GM18520 (cell line): Measurements from ENCODE around the gene CTRL.
"Not testable (repeated sequence)": the region's sequence is repeated elsewhere in the genome, so short reads cannot be mapped to it uniquely, and the experiment has no call there.

Experiments used
- ATAC-seq: cut with Tn5 transposase; IDR thresholded peaks from one replicate; pipeline ENCODE4 v1.9.1; 2021; ENCODE audit not compliant: unreplicated experiment

CTRL gene

DNA sequence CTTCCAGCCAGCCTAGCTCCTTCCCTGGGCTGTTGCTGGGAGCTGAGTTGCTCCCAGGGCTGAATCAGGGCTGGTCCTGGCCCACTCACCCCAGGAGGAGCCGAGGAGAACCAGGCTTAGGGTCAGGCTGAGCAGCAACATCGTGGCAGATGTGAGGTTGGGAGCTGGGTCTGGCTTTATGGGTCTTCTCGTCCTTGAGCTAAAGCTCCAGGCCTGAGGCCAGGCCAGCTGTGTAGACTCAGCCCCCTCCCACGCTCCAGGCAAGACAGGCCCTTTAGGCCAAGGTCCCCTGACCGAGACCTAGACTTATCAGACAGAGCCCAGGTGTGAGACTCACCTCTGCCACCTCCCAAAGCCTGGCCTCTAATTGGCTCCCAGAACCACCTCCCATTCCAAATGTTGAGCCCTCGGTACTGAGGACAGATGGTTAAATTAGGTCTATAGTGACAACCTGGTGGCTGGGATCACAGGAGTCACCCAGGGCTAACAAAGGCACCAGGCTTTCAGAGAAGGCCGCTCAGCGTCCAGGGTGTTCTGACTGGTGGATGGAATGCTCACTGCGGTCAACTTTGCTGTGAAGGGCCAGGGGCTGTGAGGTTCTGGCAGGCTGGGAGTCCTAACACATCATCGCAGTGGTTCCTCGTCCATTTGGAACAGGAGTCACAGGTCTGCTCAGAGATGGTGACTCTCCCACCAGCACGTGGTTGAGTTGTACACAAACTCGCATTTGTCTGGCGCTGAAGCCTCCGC is at the start of gene CTRL:
CTRL (minus strand) TSS at position 151 of the 750 bp plus-strand sequence; CDS start at position 141, 10 bp downstream.
- no peak for ATAC-seq

DNA sequence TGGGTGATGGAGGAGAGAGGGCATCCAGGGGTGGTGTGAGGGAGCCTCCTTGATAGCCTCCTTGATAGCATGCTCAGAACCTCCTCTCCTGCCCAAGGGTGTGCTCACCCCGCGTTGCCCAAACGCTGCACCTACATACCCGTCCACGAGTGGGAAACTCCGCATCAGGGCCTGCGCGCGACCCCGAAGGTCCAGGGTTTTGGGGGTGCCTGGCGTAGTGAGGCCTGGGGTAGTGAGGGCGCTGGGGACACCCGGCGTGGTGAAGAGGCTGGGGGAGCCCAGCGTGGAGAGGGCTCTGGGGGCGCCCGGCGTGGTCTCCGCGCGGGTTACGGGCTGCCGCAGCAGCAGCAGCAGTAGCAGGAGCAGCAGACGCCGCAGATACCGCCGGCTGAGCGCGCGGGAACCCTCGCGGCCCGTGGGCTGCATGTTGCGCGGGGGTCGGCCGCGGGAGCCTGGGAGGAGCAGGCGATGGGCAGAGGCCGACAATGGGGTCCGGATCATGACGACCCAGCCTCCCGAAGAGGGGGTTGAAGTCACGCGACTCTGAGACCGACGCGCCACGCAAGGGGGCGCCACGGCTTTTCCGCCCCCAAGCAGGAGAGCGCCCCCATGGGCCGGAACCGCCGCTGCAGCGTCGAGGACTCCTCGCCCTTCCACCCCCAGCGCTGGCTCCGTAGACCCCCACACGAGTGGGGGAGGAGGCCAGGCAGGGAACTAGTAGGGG is 48.5 kb upstream of the CTRL start, which contains the start of gene DPEP3:
DPEP3 (minus strand) TSS at position 545 of the 724 bp plus-strand sequence; CDS start at position 426, 119 bp downstream.
- no peak for ATAC-seq

DNA sequence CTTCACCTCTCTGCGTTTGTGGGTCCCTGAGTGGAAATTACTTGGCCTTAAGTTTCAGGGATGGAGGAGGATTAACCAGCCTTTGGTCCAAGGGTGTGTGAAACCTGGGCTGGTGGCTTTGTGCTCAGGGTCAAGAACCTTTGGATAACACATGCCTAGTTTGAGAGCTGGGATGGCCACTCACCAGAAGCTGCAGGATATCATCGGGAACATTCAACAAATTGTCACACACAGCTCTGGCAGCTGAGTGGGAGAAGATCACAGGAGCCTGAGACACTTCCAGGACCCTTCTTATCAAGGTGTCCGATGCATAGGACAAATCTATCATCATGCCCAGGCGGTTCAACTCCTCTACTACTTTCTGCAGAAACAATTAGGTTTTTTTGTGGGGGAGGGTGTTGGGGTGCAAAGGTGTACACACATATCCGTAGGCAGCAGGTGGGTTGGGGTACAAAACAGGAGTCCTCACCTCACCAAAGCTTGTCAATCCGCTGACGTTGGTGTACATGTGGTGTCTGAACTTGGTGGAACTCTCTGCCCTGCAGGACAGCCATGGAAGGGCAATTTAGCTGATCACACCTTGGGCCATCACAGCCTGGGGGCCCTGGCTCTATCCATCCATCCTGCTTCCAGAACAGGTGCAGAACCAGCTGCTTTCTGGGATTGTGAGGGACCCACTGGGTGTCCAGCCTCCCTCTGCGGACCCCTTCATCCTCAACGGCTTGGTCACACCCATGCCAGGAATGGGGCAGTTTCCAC is 46.0 kb upstream of the CTRL start:
- ATAC-seq: no peak

DNA sequence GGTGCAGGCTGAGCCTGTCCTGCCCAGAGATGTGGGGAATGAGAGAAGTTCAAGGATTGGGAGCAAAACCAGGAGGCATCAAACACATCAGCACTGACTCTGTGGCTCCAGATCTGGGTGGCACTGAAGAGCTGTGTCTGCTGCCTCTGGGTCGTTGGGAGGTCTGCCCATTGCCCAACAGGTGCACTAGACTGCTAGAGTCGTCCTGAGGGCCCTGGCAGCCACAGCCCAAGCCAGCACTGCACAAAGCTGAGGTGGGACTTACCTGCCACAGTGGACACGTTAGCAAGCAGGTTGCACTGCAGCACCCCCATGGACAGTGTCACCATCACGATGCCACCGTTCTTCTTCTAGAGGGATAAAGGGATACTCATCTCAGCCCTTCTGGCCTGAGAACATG is 45.3 kb upstream of the CTRL start:
- no peak for ATAC-seq

DNA sequence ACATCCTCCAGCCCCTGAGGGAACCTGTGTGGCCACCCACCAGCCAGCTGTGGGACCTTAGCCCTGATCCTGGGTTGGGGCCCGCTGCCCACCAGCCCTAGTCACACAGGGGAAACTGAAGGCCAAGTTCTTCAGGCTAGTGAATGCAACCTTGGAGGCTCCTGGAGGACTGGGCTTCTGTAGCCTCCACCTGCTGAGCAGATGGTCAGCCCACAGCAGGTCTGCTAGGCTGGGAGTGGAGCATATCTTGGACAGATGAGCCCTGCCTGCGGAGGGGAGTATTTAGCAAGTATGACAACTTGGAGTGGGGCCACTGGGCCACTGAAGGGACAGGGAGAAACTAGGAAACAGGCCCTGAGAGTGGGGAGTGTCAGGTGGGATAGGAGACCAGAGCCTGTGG is 44.5 kb upstream of the CTRL start:
- no peak for ATAC-seq

DNA sequence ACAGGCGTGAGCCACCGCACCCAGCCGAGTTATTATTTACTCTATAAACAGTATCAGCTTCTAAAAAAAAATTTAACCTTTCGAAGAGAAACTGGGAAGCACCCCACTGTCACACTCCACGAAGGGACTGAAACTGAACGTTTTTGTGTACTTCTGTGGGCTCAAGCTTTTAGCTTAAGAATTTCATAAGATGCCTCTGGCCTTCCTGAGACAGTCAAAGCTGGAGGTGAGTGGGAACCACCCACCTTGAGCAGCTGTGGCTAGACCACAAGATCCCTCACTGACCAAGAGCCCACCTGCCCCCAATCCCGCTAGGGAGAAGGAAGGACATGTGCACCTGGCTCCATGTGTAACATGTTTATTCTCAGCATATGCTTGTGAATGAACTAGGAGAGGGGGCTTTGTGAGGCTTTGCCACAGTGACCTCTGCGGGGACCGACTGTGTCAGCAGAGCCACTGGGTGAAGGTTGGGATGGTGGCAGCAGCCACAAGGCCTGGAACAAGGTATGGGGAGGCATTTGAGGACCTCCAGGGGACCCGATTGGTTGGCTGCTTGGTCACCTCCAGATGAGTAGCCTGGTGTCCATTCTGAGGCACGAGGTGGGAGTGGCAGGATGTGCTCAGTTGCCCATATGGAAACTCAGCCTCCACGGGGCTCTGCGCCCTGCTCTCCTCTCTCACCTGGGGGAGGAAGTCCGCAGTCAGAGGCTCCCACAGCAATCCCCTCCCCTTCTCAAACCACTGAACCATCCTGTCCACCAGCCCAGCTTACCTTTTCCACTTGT is 43.9 kb upstream of the CTRL start:
- no peak for ATAC-seq

DNA sequence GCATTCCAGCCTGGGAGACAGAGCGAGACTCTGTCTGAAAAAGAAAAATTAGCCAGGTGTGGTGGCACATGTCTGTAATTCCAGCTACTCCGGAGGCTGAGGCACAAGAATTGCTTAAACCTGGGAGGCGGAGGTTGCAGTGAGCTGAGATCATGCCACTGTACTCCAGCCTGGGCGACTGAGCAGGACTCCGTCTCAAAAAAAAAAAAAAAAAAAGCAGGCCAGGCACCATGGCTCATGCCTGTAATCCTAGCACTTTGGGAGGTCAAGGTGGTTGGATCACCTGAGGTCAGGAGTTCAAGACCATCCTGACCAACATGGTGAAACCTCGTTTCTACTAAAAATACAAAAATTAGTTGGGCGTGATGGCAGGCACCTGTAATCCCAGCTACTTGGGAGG is 40.6 kb upstream of the CTRL start:
- not testable (repeated sequence) for ATAC-seq

DNA sequence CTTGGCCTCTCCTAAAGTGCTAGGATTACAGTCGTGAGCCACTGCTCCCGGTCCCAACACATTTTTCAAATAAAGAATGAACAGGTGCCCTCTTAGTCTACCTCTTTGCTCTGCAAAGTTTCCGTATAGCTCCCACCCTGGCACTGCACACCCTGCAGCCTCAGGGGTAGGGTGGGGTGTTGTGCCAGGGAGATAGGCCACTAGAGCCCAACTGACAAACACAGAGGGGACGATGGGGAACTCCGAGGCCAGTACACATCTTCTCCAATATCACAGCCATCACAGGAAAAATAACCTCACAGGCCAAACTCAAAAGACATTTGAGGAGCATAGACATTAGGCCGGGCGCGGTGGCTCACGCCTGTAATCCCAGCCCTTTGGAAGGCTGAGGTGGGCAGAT is 39.4 kb upstream of the CTRL start:
- no peak for ATAC-seq

DNA sequence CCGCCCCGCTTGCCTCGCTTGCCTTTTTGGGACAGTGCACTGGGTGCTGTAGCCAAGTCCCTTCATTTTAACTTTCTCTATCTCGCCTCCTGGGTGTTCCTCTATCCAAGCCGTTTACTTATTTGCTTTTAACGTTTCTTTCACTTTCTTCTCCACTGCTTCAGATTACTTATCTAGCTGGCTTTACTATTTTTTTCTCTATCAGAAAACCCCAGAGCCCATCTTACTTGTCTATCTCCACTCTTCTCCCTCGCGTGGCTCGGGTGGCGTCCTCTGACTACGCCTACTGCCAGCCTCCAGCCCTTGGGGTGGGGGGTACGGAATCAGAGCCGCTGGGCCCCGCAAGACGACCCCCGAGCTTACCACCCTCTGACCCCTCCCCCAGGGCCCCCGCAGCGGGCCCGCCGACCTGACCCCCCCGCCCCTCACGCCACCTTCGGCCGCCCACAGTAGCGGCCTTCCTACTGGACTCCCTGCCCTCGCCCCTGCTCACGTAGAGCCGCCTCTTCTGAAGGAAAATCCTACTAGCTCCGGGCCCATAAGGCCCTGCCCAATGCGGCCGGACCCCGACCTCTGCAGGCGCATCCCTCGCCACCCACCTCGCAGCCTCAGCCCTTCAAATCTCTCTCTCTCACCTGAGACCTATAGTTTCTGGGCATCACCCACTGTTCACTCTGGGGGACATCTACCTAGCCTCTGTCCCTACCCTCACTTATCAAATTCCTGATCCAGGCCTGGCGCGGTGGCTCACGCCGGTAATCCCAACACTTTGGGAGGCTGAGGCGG is 37.8 kb upstream of the CTRL start:
- ATAC-seq: no peak

DNA sequence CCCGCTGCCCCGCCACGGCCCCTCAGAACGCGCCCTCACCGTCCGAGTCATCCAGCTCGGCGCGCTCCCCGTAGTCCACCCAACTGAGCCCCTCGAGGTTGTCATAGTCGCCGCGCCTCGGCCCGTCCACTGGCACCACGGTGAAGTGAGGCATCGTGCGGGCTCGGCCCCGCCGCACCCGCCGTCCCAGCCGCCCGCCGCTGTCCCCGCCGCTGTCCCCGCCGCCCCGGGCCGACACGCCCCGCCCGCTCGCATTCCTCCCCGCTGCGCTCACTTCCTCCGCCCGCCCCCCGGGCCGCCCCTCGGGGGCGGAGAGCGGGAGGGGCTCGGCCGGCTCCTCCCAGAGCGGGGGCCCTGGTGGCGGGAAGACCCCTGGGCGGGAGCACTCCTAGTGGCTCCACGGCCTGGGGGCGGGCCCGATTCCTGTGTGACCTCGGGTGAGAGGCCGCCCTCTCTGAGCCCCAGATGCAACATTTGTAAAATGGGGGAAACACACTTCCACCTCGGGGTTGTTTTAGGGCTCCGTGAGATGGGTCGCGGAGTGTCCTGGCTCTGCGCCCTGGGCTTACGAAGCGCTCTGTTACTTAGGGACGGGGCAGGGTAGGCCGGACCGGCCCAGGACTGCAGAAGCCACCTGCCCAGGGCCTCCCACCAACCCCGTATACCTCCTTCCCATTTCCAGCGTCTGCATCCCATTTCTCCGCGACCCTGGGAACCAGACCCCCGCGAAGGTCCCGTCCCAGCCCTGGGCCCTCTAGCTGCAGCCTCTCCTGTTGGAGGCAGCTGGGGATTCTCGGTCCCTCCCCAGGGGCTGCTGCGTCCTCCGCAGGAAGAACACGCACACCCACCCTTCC is 37.0 kb upstream of the CTRL start, which contains the start of gene SLC12A4:
SLC12A4 (minus strand) TSS at position 238 of the 854 bp plus-strand sequence; CDS start at position 154, 84 bp downstream.
- ATAC-seq: peak; percentile 66

DNA sequence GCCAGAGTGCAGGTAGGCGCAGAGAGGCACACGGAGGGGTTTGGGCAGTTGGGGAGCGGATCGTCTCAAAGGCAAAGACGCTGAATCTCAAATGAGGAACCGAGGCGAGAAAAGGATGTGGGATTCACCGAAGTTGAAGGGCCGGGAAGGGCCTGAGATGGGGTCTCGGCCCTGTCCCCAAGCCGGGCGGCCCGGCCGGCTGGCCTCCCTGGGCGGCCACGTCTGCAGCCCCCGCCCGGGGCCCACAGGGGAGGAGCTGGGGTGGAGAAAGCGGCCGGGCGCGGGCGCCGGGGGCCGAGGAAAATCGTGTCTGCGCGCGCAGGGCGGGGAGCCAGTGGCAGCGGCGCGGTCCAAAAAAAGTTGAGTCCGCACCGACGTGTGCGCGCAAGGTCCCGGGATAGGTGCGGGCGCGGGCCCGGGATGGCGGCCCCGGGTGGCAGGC is 36.3 kb upstream of the CTRL start:
- ATAC-seq: peak; percentile 7

DNA sequence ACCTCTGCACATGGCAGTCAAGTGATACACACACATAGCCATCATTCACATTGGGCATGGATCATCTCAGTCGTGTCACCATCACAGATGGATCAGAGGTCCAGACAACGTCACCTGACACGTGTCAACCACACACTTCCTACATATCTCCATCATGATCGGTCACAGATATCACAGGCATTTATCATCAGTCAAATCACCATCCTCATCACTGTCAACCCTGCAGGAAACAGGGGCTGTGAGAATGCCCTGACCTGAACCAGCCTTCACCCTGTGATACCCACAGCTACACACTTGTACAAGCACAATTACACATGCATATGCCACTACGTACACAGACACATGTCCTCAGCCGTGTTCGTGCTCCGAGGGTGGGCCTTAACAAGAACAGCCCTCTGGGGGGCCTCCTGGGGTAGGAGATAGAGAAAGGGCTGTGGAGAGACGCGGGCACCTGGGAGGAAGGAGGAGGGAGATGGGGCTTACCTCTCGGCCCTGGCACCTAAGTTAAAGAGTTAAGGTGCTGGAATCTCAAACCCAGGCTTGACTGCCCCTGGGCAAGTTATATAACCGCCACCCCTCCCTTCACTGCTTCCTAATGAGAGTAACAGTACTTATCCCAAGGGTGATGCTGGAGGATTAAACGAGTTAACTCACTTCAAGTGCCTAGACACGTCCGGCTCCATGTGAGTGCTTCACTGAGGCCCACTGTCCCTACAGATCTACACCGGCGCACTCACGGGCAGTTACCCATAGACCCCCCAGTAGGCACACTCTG is 35.7 kb upstream of the CTRL start:
- no peak for ATAC-seq

DNA sequence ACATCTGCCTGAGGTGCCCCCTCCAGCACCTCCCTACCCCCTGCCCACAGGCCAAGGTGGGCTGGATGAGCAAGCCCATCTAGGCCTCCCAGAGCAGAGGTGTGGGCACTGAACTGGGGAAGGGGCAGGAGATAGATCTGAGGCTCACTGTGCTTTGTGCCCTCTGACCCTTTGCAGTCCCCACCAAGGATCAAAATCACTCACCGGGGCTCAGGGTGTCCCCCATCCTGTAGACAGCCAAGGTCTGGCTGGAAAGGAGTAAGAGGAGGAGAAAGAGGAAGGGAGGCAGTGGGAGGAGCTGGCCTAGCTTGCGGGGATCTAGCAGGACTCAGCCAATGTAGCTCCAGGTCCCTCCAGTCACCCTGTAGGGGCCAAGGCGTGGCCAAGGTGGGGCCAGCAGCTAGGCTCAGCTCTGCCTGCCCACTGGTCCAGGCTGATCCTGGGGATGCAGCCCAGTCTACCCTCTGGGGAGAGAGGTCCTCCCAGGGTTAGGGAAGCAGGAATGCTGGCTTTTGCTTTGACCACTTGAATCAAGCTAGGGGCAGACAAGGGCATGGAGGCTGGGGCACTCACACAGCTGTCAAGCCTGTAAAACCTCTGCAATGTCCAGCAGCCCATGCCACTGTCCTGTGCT is 35.0 kb upstream of the CTRL start:
- ATAC-seq: no peak

DNA sequence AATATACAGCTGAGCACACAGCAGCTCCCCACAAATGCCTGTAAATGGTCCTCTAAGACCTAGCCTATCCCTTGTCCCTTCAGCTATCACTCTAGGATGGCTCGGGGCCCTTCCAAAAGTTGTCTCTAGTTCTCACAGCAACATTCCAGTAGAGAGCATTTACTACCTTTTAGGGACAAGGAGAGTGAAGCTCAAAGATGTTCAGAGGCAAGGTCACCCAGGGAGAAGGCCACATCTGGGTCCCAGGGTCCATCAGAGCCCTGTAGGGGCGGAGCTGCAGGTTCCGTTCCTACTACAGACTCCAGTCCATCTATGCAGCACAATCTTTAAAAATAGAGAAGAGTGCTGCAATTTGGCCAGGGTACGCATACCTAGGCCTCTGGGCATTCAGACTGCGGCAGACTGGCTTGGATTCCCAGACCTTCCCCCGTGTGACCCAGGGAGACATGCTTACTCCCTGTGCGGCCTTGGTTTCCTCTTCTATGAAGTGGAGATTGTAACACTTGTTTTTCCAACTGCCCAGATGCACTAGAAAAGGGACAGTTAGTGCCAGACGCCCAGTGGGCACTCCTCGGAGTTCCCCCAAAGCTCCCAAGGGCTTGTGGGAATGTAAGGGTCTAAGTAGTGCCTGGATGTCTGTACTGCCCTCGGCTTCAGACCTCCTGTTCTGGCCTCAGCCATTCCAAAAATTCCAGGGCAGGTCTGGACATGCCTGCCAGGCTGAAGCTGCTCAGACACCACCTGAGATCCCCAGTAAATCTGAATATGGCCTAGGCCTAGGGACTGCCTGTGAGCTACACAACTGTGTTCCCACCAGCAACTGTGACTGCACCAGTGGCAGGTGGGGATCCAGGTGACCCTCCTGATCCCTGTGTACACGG is 34.2 kb upstream of the CTRL start:
- ATAC-seq: no peak

DNA sequence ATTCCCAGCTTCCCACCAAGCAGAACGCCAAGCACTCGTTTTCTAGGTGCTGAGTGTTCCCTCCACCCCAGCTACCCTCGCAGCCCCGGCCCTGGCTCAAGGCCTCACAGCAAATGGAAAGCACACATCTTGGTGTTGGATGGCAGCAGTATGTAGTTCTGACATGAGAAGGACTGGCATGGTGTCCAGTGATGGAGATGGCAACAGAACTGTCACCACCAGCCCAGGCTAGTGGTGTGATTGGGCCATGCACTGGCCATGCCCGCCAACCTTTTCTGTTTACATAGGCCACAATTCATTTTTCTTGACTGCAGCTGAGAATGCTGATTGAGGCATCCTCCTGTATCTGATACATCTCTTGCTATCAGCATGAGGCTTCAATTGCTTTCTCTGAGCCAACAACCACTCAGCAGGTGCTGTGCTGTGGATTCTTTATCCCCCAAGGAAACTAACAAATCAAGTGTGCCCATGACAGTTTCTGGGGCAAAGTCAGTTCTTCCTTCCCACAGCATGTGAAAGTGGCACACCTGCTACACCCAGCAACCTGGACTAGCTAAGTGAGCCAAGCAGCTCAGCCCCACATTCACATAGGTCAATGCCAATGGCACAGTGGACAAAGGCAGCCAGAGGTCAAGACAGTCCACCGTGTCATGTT is 32.9 kb upstream of the CTRL start:
- no peak for ATAC-seq

DNA sequence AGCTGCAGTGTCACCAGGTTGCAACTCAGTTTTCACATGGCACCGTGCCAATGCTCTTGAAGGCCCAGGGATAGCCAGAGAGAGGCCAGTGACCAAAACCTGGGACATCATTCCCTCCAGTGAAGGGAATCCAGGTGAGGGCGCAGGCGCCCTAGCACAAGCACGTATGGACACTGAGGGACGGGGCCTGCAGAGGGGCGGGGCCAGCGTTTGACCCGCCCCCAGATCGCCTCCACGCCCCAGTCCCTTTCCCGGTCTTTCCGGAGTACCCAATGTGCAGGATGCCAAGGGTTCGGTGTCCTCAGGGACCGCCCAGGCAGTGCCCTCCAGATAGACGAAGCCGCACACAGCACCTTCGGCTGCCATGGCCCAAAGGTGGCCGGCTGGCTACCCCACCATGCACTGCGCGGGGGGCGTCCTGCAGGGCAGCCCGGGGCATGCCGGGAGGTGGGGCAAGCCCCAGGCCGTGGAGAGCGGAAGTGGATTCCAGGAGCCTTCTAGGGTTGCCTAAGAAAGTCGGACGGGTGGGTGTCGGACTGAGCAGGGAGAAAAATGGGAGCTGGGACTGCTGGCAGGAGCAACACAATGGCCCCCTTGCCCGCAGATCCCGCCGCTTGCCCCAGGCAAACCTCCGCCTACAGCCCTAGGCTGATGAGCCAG is 32.1 kb upstream of the CTRL start:
- no peak for ATAC-seq
